Measurements from ENCODE around the gene ARHGEF17.

ARHGEF17 gene

GRCh38 chr11:73409431-73409830 is 101.4 kb downstream of the ARHGEF17 start:
- in situ Hi-C loops (cut with HindIII; ENCODE audit: low pct_unique_long_range_greater_than_20kb, low sequenced_read_pairs) = no loop called here
- DNase-seq (ENCODE audit: low read depth in 1 of 2, low spot score in 1 of 2) = no peak
- TF ChIP-seq JUND (IDR thresholded peaks at IDR 0.05; ENCODE audit: low read depth) = no peak

- in situ Hi-C loops (cut with HindIII; ENCODE audit: low pct_unique_long_range_greater_than_20kb, low sequenced_read_pairs) = no loop called here
- no peak for DNase-seq (ENCODE audit: low read depth in 1 of 2, low spot score in 1 of 2)
- TF ChIP-seq JUND (IDR thresholded peaks at IDR 0.05; ENCODE audit: low read depth) = no peak
Measured at GRCh38 chr11:73410627-73411026, 102.6 kb downstream of the ARHGEF17 start.

- DNase-seq (ENCODE audit: low read depth in 1 of 2, low spot score in 1 of 2) = no peak
- in situ Hi-C loops (cut with HindIII; ENCODE audit: low pct_unique_long_range_greater_than_20kb, low sequenced_read_pairs) = no loop called here
- TF ChIP-seq JUND (IDR thresholded peaks at IDR 0.05; ENCODE audit: low read depth) = no peak
Measured at GRCh38 chr11:73411031-73411430, 103.0 kb downstream of the ARHGEF17 start.

- in situ Hi-C loops (cut with HindIII; ENCODE audit: low pct_unique_long_range_greater_than_20kb, low sequenced_read_pairs) = no loop called here
- no peak for TF ChIP-seq JUND (IDR thresholded peaks at IDR 0.05; ENCODE audit: low read depth)
- no peak for DNase-seq (ENCODE audit: low read depth in 1 of 2, low spot score in 1 of 2)
Measured at GRCh38 chr11:73412308-73412707, 104.2 kb downstream of the ARHGEF17 start.

GRCh38 chr11:73413256-73413655 is 105.2 kb downstream of the ARHGEF17 start:
- in situ Hi-C loops (cut with HindIII; ENCODE audit: low pct_unique_long_range_greater_than_20kb, low sequenced_read_pairs) = no loop called here
- no peak for TF ChIP-seq JUND (IDR thresholded peaks at IDR 0.05; ENCODE audit: low read depth)
- DNase-seq (ENCODE audit: low read depth in 1 of 2, low spot score in 1 of 2) = no peak

GRCh38 chr11:73414977-73415651 is 107.0 kb downstream of the ARHGEF17 start:
- in situ Hi-C loops (cut with HindIII; ENCODE audit: low pct_unique_long_range_greater_than_20kb, low sequenced_read_pairs) = no loop called here
- DNase-seq (ENCODE audit: low read depth in 1 of 2, low spot score in 1 of 2) = no peak
- TF ChIP-seq JUND (IDR thresholded peaks at IDR 0.05; ENCODE audit: low read depth) = no peak

- in situ Hi-C loops (cut with HindIII; ENCODE audit: low pct_unique_long_range_greater_than_20kb, low sequenced_read_pairs) = no loop called here
Measured at GRCh38 chr11:73415854-73416615, 108.0 kb downstream of the ARHGEF17 start.

DNA sequence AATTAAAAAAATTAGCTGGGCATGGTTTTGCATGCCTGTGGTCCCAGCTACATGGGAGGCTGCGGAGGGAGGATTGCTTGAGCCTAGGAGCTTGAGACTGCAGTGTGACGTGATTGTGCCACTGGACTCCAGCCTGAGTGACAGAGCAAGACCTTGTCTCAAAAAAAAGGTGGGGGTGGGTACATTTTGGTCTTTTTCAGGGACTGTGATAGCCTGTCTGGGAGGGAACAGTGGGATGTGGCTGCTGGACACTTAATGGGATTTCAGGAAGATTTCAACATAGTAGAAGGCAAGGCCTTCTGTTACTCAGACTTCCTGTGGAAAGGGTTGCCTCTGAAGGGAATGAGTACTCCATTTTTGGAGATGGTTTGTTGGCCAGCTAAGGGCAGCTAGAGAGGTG is 108.7 kb downstream of the ARHGEF17 start:
- TF ChIP-seq JUND (IDR thresholded peaks at IDR 0.05; ENCODE audit: low read depth) = no peak
- no peak for DNase-seq (ENCODE audit: low read depth in 1 of 2, low spot score in 1 of 2)
- in situ Hi-C loops (cut with HindIII; ENCODE audit: low pct_unique_long_range_greater_than_20kb, low sequenced_read_pairs) = no loop called here

More at GRCh38 chr11:73415854-73416615, 108.0 kb downstream of the ARHGEF17 start:
- TF ChIP-seq JUND (IDR thresholded peaks at IDR 0.05; ENCODE audit: low read depth) = no peak
- DNase-seq (ENCODE audit: low read depth in 1 of 2, low spot score in 1 of 2) = no peak
